WERI-Rb-1 (cell line): Measurements from ENCODE around the gene TMEM163.
"Not testable (repeated sequence)": the region's sequence is repeated elsewhere in the genome, so short reads cannot be mapped to it uniquely, and the experiment has no call there.

ENCODE experiments used
- DNase-seq: peaks from one replicate; pipeline ENCODE4 v3.0.0-alpha.2; 2020
- H3K27ac ChIP-seq: fragments of 250-450 bp; sonication (Bioruptor Pico); 2 replicates; pipeline ENCODE4 v1.5.1; 2020; ENCODE audit warnings: mild to moderate bottlenecking, moderate library complexity
- H3K27me3 ChIP-seq: fragments of 250-450 bp; sonication (Bioruptor Pico); 2 replicates; pipeline ENCODE4 v1.5.1; 2021; ENCODE audit warnings: mild to moderate bottlenecking, low read depth, moderate library complexity; ENCODE audit not compliant: insufficient read depth, severe bottlenecking
- H3K36me3 ChIP-seq: fragments of 250-450 bp; sonication (Bioruptor Pico); 2 replicates; pipeline ENCODE4 v1.5.1; 2020; ENCODE audit warnings: mild to moderate bottlenecking, moderate library complexity
- H3K4me3 ChIP-seq: 2 replicates; pipeline ENCODE4 v1.5.1; 2011; ENCODE audit warnings: low read depth, mild to moderate bottlenecking, control low read depth, low read length
- H3K9me3 ChIP-seq: fragments of 250-450 bp; sonication (Bioruptor Pico); 2 replicates; pipeline ENCODE4 v1.5.1; 2021; ENCODE audit warnings: mild to moderate bottlenecking, moderate library complexity; ENCODE audit not compliant: severe bottlenecking
- CTCF ChIP-seq: IDR thresholded peaks from 2 replicates; pipeline ENCODE4 v1.5.1; 2011; ENCODE audit warnings: low read depth, mild to moderate bottlenecking, control low read depth, inconsistent platforms, low read length

TMEM163 gene

GRCh38 chr2:134619250-134619649, 99.5 kb downstream of the TMEM163 start:
- H3K9me3 ChIP-seq = peaks cover 2% of the 10 kb centered on the region
- H3K36me3 ChIP-seq = no peaks in the 10 kb centered on the region
- H3K27ac ChIP-seq = no peak overlapping the region
- H3K27me3 ChIP-seq = no peaks in the 10 kb centered on the region
- no peak overlapping the region for H3K4me3 ChIP-seq
- DNase-seq = no peak
- TF ChIP-seq CTCF = no peak

GRCh38 chr2:134615480-134615879, 103.3 kb downstream of the TMEM163 start:
- H3K9me3 ChIP-seq, H3K27me3 ChIP-seq, H3K4me3 ChIP-seq, DNase-seq, H3K36me3 ChIP-seq, H3K27ac ChIP-seq: not testable (repeated sequence)

GRCh38 chr2:134611316-134611715, 107.5 kb downstream of the TMEM163 start:
- DNase-seq = no peak
- H3K36me3 ChIP-seq = no peaks in the 10 kb centered on the region
- no peak overlapping the region for H3K4me3 ChIP-seq
- no peaks in the 10 kb centered on the region for H3K27me3 ChIP-seq
- H3K9me3 ChIP-seq = peaks cover 4% of the 10 kb centered on the region
- H3K27ac ChIP-seq = no peak overlapping the region
- no peak for TF ChIP-seq CTCF

- peaks cover 4% of the 10 kb centered on the region for H3K9me3 ChIP-seq
- no peak overlapping the region for H3K4me3 ChIP-seq
- H3K36me3 ChIP-seq = no peaks in the 10 kb centered on the region
- no peaks in the 10 kb centered on the region for H3K27me3 ChIP-seq
- no peak overlapping the region for H3K27ac ChIP-seq
- TF ChIP-seq CTCF = no peak
- no peak for DNase-seq
Observed at GRCh38 chr2:134610871-134611270, 107.9 kb downstream of the TMEM163 start.

- Histone ChIP-seq H3K27ac (no peak overlapping the region), H3K9me3 (peaks cover 4% of the 10 kb centered on the region), H3K4me3 (no peak overlapping the region), H3K27me3 (no peaks in the 10 kb centered on the region), H3K36me3 (no peaks in the 10 kb centered on the region)
- no peak for TF ChIP-seq CTCF
- DNase-seq = no peak
Observed at GRCh38 chr2:134609924-134610513, 108.8 kb downstream of the TMEM163 start.

- no peak overlapping the region for H3K27ac ChIP-seq
- H3K9me3 ChIP-seq = no peaks in the 10 kb centered on the region
- no peaks in the 10 kb centered on the region for H3K36me3 ChIP-seq
- no peak for TF ChIP-seq CTCF
- no peaks in the 10 kb centered on the region for H3K27me3 ChIP-seq
- H3K4me3 ChIP-seq = no peak overlapping the region
- peak; percentile 44 for DNase-seq
Observed at GRCh38 chr2:134603966-134604365, 114.8 kb downstream of the TMEM163 start.
